ENCODE data around the gene VAV3.

GRCh38 chr1:108012553-108012952, 47.6 kb upstream of the VAV3 start:
- TF ChIP-seq, protein P1, sequence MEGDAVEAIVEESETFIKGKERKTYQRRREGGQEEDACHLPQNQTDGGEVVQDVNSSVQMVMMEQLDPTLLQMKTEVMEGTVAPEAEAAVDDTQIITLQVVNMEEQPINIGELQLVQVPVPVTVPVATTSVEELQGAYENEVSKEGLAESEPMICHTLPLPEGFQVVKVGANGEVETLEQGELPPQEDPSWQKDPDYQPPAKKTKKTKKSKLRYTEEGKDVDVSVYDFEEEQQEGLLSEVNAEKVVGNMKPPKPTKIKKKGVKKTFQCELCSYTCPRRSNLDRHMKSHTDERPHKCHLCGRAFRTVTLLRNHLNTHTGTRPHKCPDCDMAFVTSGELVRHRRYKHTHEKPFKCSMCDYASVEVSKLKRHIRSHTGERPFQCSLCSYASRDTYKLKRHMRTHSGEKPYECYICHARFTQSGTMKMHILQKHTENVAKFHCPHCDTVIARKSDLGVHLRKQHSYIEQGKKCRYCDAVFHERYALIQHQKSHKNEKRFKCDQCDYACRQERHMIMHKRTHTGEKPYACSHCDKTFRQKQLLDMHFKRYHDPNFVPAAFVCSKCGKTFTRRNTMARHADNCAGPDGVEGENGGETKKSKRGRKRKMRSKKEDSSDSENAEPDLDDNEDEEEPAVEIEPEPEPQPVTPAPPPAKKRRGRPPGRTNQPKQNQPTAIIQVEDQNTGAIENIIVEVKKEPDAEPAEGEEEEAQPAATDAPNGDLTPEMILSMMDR (conservative IDR thresholded peaks at IDR 0.05; ENCODE audit: low read length), result no peak
- no peak for TF ChIP-seq EZH2phosphoT487 (IDR thresholded peaks at IDR 0.05; ENCODE audit: borderline replicate concordance, low read depth, low read length)

Measured in OCI-LY7 (cell line).